Endothelial cell of umbilical vein (primary cell): Measurements from ENCODE around the gene CUX1. TPM values are rescaled to one million over a fixed set of nuclear protein-coding genes. Genes with fewer than 3 reads are reported as not detected.

Experiments
- BruUV-seq: library from RNA; stranded (reverse); fragments of 400-500 nt; replicated peaks from 2 replicates; lab custom pipeline; 2021; lab: Mats Ljungman, UMichigan
- CTCF ChIA-PET: fragments of 300-600, 350-600 bp; sonication (Branson Sonifier 250); formaldehyde crosslinking; loops from one replicate; lab custom pipeline; 2021; ENCODE audit warnings: antibody characterized with exemption, inconsistent platforms; lab: Charles Lee
- POLR2A ChIA-PET: fragments of 300-600, 350-600 bp; sonication (Branson Sonifier 250); formaldehyde crosslinking; loops from one replicate; lab custom pipeline; 2021; ENCODE audit warnings: antibody characterized with exemption, inconsistent platforms; lab: Charles Lee
- DNase-seq: peaks from one replicate; pipeline ENCODE4 v3.0.0-alpha.2; 2011; ENCODE audit warnings: low read depth, low spot score
- FAIRE-seq: peaks from 2 replicates; lab custom pipeline; 2011; peaks lifted over from hg19 to GRCh38; lab: Jason Lieb, UNC
- H2AFZ ChIP-seq: 2 replicates; pipeline ENCODE4 v1.6.0; 2012; ENCODE audit warnings: low read depth, low read length, control low read depth, inconsistent platforms
- H3K27ac ChIP-seq: 2 replicates; pipeline ENCODE4 v1.5.1; 2011; ENCODE audit warnings: low read depth, mild to moderate bottlenecking, control low read depth, low read length, moderate library complexity; ENCODE audit not compliant: insufficient read depth
- H3K27me3 ChIP-seq, 2 experiments: 2 replicates each; pipeline versions ENCODE4 v1.6.0 to v1.6.1; 2011; ENCODE audit warnings: low read length in 2 of 2, mixed read lengths in 1 of 2; ENCODE audit not compliant: control insufficient read depth in 2 of 2, insufficient read depth in 2 of 2
- H3K36me3 ChIP-seq, 2 experiments: 2 replicates in 1 of 2; 3 replicates in 1 of 2; pipeline ENCODE4 v1.5.1; 2011; ENCODE audit warnings: low read length in 2 of 2, mild to moderate bottlenecking in 1 of 2, moderate library complexity in 1 of 2; ENCODE audit not compliant: control insufficient read depth in 2 of 2, insufficient read depth in 2 of 2; ENCODE audit errors: extremely low read depth in 1 of 2
- H3K4me1 ChIP-seq: 3 replicates; pipeline ENCODE4 v1.5.1; 2011; ENCODE audit warnings: mild to moderate bottlenecking, low read length; ENCODE audit not compliant: control insufficient read depth, insufficient read depth; ENCODE audit errors: extremely low read depth
- H3K4me2 ChIP-seq: 2 replicates; pipeline ENCODE4 v1.6.1; 2011; ENCODE audit warnings: low read length, control low read depth, mixed read lengths; ENCODE audit not compliant: insufficient read depth
- H3K4me3 ChIP-seq, 3 experiments: fragments of 200-600 bp in 1 of 3; sonication (generic), shearing (Covaris generic) in 1 of 3; replicated peaks in 1 of 3; 2 replicates each; pipeline ENCODE4 v1.5.1; 2011 to 2016; ENCODE audit warnings: control low read depth in 3 of 3, low read length in 3 of 3, mild to moderate bottlenecking in 2 of 3, inconsistent platforms in 1 of 3, low read depth in 1 of 3, moderate library complexity in 1 of 3; ENCODE audit not compliant: insufficient read depth in 1 of 3
- H3K79me2 ChIP-seq: 2 replicates; pipeline ENCODE4 v1.6.0; 2012; ENCODE audit warnings: low read length, inconsistent platforms; ENCODE audit not compliant: control insufficient read depth, insufficient read depth
- H3K9ac ChIP-seq: replicated peaks from 2 replicates; pipeline ENCODE3; 2011; ENCODE audit warnings: low read length, control low read depth; ENCODE audit not compliant: insufficient read depth; ENCODE audit errors: extremely low read depth
- H3K9me1 ChIP-seq: replicated peaks from 3 replicates; pipeline ENCODE4 v1.6.0; 2011; ENCODE audit warnings: mild to moderate bottlenecking, low read length; ENCODE audit not compliant: control insufficient read depth, insufficient read depth; ENCODE audit errors: extremely low read depth
- H3K9me3 ChIP-seq: replicated peaks from 2 replicates; pipeline ENCODE4 v1.5.1; 2012; ENCODE audit warnings: low read length, inconsistent platforms; ENCODE audit not compliant: control insufficient read depth, insufficient read depth
- H4K20me1 ChIP-seq: replicated peaks from 2 replicates; pipeline ENCODE3; 2011; ENCODE audit warnings: mild to moderate bottlenecking, low read length; ENCODE audit not compliant: control insufficient read depth, insufficient read depth; ENCODE audit errors: extremely low read depth
- CTCF ChIP-seq, 2 donors: IDR thresholded peaks; 1 replicate in 1 of 2; 2 replicates in 1 of 2; pipeline ENCODE4 v1.5.1; 2011; ENCODE audit warnings: low read length in 2 of 2, mild to moderate bottlenecking in 2 of 2, moderate library complexity in 2 of 2, control low read depth in 1 of 2, inconsistent platforms in 1 of 2, low read depth in 1 of 2; ENCODE audit not compliant: insufficient read depth in 1 of 2; ENCODE audit errors: extremely low read depth in 1 of 2
- EZH2 ChIP-seq: IDR thresholded peaks from 2 replicates; pipeline ENCODE4 v1.6.1; 2012; ENCODE audit warnings: borderline replicate concordance, low read depth, mild to moderate bottlenecking, moderate library complexity, low read length, inconsistent platforms; ENCODE audit not compliant: severe bottlenecking
- GATA2 ChIP-seq: IDR thresholded peaks from 2 replicates; pipeline ENCODE4 v1.7.0; 2011; ENCODE audit warnings: low read depth, mild to moderate bottlenecking, moderate library complexity, mixed read lengths, low read length; ENCODE audit not compliant: insufficient read length, insufficient read depth
- MYC ChIP-seq: IDR thresholded peaks from one replicate; pipeline ENCODE4 v1.6.1; 2011; ENCODE audit warnings: mild to moderate bottlenecking, low read depth, low read length
- POLR2A ChIP-seq: IDR thresholded peaks from 2 replicates; pipeline ENCODE4 v1.6.1; 2012; ENCODE audit warnings: low read depth, mild to moderate bottlenecking, control low read depth, low read length
- dilution Hi-C: fragments of 300-500 bp; cut with MboI; formaldehyde crosslinking; loops from one replicate; pipeline ENCODE4 v1.15.0; 2019; ENCODE audit warnings: low sequenced_read_pairs; ENCODE audit not compliant: extremely low pct_ligation_motif_present
- intact Hi-C: fragments of 100-400 bp; cut with micrococcal nuclease; formaldehyde crosslinking; loops from one replicate; pipeline ENCODE4 v1.10.0; 2022
- polyA plus RNA-seq, 4 experiments: library from polyadenylated mRNA; depleted of rRNA in 3 of 4; stranded (reverse) in 3 of 4; unstranded in 1 of 4; fragments of >200 nt; gene quantifications; 2 replicates each; pipeline versions ENCODE4 v1.2.1 to v1.2.3, GENCODE V29; 2011 to 2012; ENCODE audit warnings: missing spikeins in 1 of 4
- total RNA-seq: library from RNA; stranded (reverse); gene quantifications from 2 replicates; pipeline ENCODE4 v1.2.3, GENCODE V29; 2021
- TF ChIP-seq, protein P1 (sequence below): IDR thresholded peaks from 2 replicates; pipeline ENCODE4 v1.6.1; 2011; ENCODE audit not compliant: insufficient read depth, insufficient read length

The CUX1 gene
- total and polyA plus RNA-seq, 2 donors (not counting 3 experiments of a cell fraction or from before 2014, with no cell fraction given): 13.8 to 49.8 TPM

DNA sequence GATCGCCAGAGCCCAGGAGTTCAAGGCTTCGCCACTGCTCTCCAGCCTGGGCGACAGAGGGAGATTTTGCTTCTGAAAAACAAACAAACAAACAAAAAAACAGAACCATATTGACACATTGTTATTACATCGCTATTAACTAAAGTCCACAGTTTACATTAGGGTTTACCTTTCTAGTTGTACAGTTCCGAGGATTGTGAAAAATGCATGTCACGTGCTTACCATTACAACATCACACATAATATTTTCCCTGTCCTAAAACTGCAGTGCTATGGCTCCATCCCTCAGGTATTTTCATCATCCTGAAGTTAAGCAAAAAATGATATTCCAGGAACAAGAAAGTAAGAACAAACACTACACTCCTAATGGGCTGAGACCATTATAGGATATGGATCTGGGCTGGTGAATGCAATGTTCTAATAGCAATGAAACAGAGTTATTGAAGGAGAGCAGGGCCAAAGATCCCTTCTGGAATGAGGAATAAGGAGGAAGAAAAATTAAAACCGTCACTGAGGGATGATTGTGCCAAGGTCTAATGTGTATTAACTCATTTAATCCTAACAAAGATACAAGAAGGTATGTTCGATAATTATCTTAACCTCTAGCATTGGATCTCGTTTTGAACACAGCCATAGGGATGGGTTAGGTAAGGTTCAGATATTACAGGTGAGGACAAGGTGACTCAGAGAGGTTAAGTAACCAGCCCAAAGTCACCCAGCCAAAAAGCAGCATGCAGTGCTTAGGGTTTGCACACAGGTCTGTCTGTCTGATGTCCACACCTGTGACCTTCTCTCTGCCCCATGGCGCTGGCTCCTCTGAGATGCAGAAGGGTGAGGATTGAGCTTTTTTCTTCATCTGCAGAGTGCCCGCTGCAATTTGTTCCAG, 14.0 kb upstream of the CUX1 start:
- BruUV-seq: no TSS peak
- TF ChIP-seq POLR2A (no peak), MYC (no peak), EZH2 (no peak), CTCF (IDR thresholded peaks at IDR 0.05; ENCODE audit: extremely low read depth in 1 of 2, insufficient read depth in 1 of 2, low read depth in 1 of 2, low read length in 2 of 2) (no peak), GATA2 (no peak)
- TF ChIP-seq, protein P1, sequence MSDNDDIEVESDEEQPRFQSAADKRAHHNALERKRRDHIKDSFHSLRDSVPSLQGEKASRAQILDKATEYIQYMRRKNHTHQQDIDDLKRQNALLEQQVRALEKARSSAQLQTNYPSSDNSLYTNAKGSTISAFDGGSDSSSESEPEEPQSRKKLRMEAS: no peak
- POLR2A ChIA-PET: no interaction called here
- DNase-seq: no peak
- dilution Hi-C loops (no loop called here), intact Hi-C loops (no loop called here)
- H3K79me2 ChIP-seq: no peaks in the 10 kb centered on the region
- no peak overlapping the region for H3K9ac ChIP-seq
- H3K36me3 ChIP-seq: no peaks in the 10 kb centered on the region
- H3K4me3 ChIP-seq: no peak overlapping the region
- FAIRE-seq: no peak
- no peaks in the 10 kb centered on the region for H3K9me3 ChIP-seq
- H3K4me1 ChIP-seq: no peaks in the 10 kb centered on the region
- no peaks in the 10 kb centered on the region for H4K20me1 ChIP-seq
- no peak overlapping the region for H3K27ac ChIP-seq
- H2AFZ ChIP-seq: no peak overlapping the region
- no peaks in the 10 kb centered on the region for H3K9me1 ChIP-seq
- H3K27me3 ChIP-seq: peaks cover 25 to 34% of the 10 kb centered on the region in 2 experiments
- no peak overlapping the region for H3K4me2 ChIP-seq
- CTCF ChIA-PET: no interaction called here
